HG03103 (cell line): ENCODE data around the gene DUSP6.
"Not testable (repeated sequence)": the region's sequence is repeated elsewhere in the genome, so short reads cannot be mapped to it uniquely, and the experiment has no call there.

Experiments used
- ATAC-seq: cut with Tn5 transposase; IDR thresholded peaks from one replicate; pipeline ENCODE4 v1.9.1; 2021; ENCODE audit warnings: low read depth; ENCODE audit not compliant: unreplicated experiment

DUSP6 gene

DNA sequence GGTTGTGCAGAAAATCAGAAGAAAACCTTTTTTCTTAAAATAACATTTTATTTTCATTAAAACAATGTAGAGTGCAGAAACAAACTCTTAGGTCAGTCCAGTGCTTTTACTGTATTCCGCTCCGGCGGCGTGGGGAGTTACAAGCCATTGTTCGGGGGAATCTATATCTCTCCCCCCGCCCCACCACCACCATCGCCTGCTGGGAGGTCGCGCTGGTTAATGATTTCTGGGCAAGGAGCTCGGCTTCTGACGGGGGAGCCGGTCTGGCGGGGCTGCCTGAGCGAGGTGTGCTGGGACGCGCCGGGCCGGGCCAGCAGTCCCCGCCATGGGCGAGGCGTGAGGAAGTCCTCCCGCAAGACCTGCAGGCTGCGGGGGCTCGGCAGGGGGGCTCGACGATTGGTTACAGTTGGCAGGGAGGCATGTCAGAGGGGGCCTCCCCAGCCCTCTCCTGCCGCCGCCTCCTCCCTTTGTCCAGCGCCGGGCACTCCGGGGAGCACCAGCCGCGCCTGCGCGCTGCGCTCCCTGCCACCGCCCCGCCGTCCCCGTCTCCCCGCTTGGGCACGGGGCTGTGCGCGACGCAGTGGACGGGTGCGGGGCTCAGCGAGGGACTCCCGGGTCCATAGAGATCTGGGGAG is 1.0 kb upstream of the DUSP6 start:
- ATAC-seq, result no peak

DNA sequence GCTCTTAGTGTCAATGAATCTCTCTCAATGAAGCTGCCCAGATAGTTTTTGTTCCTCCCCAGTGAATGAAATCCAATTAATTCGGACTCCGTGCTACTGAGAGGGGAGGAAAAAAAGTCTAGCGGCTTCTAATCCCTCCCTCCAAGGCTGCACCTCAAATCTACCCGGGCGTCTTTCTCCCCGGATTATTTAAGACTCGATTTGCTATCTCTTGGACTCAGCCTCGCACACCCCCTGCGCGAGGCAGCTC is 134 bp downstream of the DUSP6 start:
- ATAC-seq, result no peak

DNA sequence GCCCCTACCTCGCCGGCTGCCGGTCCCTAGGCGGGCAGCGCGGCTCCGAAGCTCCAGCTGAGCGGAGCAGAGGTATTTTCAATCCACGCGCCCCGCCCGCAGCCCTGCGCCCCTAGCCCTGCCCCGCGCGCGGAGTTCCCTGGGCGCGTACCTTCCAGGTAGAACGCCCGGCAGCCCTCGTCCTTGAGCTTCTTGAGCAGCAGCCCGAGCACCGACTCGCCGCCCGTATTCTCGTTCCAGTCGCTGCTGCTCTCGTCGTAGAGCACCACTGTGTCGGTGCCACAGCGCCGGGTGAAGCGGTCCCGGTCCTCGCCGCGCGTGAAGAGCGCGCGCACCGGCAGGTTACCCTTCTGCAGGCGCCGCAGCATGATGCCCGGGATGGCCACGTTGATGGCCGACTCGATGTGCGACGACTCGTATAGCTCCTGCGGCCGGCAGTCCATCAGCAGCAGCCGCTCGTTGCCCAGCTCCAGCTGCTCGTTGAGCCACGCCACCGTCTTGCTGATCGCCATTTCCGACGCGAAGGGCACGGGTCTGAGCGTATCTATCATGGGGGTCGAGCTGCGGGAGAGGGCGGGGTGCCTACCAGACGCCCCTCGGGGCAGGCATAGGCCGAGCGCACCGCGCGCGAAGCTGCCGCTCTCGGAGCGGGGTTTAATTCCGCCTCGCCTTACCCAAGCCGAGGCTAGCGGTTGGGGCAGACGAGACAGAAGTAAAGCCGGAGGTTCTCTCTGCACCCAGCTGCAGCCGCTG is 636 bp downstream of the DUSP6 start:
- no peak for ATAC-seq

DNA sequence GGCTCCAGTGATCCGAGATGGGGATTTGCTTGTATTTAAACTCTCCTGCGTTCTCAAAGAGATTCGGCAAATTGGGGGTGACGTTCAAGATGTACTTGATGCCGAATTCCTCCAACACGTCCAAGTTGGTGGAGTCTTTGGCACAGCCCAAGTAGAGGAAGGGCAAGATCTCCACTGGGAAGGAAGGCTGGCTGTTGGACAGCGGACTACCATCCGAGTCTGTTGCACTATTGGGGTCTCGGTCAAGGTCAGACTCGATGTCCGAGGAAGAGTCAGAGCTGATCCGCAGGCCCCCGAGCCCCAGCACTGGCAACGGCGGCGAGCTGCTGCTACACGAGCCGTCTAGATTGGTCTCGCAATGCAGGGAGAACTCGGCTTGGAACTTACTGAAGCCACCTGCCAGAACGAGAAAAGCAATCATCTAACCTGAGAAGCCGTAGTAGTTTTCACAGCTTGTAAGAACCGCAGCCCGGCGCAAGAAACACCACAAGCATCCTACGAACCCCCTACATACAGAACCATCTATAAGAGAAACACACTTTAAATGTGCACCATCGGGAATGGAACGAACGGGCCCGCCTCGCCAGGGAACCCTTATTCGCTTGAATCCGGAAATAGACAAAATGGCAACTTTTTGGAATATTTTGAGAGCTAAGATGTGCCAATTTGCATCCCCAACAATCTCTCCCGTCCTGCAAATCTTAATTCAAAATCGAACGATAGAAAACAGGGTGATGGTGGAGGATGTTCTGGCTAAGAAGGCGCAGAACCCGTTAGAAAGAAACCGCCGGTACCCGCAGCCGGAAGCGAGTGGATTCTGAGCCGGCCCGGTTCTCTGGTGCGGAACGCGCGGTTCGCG is 1.4 kb downstream of the DUSP6 start:
- ATAC-seq, result no peak

DNA sequence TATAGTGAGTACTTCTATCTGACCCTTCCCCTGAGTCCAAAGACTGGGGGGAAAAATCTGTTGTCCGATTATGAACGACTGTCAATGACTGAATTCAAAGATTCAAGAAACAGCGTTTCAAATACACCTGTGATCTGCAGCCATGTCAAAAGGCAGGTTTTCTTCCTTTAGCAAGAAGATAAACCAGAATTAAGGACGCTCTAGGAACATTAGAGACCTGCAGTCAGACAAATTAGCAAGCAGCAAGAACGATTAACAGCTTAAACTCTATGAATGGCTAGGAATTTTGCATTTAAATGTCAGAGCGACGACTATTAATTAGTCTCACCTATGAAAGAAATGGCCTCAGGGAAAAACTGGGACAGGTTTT is 2.1 kb downstream of the DUSP6 start:
- ATAC-seq, result no peak

DNA sequence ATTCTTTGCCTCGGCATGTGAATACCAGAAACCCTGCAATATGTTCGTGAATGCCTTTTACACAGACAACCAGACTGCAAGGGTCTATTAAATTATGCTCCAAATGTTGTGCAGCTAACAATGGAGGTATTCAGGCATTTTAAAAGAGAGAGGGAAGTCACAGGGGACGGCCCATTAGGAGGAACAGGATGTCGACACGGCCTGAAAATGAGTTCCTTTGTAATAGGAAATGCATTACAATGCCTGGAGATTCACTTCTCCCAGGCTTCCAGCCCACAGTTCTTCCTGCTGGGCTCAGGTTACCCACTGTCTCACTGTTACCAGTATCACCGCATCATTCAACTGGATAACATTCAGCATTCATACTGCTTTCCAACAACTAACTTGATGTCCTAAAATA is 2.5 kb downstream of the DUSP6 start:
- no peak for ATAC-seq

DNA sequence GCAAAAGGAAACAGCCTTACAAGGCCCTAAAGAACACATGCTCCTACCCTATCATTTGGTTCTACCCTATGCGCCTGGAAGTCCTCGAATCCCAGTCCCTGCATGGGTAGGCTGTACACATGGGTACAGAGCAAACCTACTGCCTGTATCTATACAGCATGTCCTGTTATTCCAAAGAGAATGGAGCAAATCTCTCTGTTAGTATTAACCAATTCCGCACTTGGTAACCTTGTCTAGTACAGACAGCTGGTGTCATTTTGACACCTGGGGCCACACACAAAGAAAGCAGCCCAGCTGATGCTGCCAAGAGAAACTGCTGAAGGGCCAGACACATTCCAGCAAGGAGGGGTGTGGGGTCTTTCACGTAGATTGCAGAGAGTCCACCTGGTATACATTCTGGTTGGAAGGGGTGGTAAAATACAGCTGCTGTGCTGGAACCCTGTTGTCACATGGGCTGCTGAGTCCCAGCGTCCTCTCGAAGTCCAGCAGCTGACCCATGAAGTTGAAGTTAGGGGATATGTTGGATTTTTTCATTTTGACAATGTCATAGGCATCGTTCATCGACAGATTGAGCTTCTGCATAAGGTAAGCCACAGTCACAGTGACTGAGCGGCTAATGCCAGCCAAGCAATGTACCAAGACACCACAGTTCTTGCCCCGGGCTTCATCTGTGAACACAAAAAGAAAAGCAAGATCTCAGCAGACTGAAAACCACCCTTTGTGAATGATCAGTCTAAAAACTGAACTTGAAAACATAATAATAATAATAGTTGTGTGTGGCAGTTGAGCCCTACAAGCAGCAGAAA is 3.2 kb downstream of the DUSP6 start:
- ATAC-seq, result no peak

DNA sequence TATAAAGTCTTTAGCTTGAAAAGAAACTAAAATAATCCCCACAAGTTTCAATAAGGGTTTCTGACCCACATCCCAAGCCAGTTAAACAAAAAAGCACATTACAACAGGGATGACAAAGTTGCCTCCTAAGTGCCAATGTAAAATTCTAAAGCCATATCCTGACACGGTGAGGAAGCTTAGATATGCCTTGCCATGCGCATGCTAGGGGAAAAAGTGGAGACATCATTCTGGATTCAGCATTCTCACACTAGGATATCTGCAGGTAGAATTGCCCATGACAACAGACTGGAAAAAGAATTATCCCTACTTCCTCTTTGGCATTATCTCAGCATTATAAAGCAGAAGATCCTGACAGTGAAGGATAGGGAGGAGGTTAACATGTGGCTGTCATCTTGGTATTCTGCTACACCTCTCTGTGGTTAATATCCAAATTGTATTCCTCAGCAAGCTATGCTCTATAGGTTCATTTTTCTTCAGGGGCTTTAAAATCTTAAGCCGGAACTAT is 4.9 kb downstream of the DUSP6 start:
- ATAC-seq, result no peak

DNA sequence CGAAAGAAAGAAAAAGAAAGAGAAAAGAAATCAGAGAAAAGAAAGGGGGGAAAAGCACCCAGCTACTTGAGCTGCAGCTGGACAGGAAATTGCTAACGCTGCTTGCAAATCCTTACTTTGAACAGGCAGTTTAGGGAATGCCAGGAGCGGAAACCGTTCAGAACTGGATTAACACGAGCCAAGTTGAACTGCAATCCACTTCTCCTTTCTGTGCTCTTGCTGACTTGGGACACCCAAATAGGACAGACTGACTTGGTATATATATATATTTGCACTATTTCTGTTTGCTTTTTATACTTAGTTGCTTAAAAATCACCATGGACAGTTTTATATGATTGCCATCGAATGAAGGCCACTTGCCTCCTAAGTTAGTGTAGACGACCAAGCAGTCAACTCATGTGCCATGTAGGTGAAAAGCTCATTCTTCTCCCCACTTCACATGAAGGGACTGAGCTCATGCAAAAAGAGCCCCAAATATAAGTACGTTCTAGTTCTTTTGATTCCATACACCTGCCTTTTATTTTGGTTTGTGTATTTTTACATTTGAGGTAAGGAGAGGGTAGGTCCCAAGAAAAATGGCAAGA is 5.5 kb downstream of the DUSP6 start:
- ATAC-seq, result no peak

DNA sequence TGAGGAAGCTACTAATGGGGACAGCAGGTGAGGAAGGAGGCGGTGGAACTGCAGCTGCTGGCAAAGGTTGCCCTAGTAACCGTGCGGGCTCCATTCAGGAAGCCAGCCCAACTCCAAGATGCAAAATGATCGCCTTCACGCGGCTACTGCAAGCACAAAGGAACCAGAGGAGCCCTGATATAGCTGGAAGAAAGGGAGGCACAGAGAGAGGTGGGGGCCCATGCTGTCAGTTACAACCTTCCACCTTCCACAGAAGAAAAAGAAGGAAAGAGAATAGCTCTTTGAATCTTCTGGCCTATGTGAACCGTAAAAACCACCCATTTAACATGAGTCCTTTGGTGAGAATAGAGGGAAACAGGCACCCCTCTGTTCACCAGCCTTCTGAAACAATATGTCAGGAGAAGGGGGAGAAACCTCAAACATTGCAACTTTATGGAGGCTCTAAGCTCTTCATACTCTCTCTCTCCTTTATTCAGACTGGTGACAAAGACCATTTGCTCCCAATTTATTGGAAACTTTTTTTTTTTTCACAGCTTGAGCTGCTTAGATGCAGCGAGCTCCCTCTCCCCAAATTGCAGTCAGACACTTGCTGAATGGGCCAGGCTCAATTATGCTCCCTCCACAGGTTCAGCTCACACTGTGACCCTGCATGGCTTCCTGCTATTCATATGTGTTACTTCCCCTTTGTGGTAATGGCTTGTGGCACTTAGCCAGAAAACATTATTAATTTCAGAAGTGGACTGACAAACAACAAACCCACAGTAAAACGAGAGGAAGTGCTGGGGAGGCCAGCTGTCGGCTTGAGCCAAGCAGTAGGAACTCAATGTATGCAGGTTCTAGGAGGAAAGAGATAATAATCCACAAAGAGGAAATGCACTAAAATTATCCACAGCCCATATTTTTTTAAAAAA is 6.2 kb downstream of the DUSP6 start:
- ATAC-seq, result peak; percentile 98

DNA sequence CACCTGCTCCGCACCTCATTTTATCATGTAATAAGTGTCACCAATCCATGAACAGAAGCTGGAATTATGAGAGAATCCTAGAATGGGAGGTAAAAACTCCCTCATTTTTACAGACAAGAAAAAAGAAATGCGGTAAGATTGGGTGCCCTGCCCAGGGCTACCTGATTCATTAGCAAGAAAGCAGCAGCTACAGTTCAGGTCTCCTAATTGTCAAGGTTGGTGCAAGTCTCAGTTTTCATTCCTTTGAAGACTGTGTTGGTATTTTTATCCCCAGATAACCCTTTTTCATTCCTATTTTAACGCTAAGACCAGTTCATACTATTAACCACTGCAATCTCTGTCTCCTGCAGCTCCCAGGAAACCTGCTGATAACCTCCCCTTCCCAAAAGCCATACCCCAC is 6.9 kb downstream of the DUSP6 start:
- no peak for ATAC-seq

DNA sequence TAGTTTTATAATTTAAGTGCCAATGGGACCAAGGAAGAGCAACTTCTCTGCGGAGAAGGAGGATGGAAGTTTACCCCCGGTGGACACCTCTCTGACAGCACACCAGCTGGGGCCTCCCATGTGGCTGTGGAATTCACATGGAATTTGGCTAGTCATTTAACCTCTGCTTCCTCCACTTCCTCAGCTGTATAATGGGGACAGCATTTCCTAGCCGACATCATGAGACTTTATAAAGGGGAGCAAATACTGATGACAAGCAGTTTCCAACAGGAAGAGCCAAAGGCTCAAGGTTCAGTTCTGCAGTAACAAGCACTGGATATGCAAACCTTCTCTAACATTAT is 7.5 kb downstream of the DUSP6 start:
- ATAC-seq, result no peak

DNA sequence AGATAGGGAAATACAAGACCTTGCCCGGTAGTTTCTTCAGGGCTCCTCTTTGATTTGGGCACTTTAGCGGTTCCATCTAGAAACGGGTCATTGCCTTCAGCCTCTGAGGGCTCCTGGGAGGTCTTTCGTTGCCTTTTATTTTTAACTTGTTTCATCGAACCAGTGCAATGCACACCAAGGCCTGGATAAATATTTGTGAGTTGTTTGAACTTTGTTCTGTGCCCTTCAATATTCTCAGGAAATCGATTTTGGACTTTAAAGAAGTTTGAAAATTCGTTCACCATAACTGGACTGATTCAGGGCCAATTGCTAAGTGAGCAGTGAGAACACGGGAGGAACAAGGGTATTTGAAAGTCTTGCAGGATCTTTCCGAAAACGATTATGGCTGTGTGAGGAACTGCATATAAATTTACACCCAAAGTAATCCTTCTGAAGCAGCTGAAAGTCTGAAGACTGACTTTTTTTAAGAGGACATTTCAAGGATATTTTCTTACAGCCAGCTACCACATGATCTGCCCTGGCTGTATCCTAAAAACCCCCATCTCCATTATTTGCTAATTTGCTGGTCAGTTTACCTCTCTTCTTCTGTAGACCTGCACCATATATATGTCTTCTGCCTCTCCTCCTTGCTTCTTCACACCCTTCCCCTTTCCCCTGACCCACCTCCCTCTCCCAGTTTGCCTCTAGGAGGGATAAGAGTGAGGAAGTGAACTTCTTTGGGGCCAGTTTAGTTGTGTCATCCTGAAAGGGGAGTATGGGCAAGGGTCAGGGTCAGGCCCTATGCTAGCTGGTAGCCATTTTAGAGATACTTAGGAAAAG is 8.0 kb downstream of the DUSP6 start:
- no peak for ATAC-seq

DNA sequence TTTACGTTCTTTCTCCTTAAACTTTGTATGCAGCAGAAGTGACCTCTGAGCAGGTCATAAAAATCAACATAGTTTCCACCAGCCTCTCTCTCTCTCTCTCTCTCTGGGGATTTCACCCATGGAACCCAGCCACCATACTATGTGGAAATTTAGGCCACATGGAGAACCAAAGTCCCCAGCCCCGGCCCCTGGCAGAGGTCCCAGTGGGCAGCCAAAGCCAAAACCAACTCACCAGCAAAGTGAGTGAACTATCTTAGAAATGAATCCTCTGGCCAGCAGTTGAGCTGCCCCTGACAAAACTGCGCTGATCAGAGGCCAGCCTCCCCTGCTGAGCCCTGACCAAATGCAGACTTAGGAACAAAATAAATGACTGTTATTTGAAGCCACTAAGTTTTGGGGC is 9.2 kb downstream of the DUSP6 start:
- no peak for ATAC-seq

DNA sequence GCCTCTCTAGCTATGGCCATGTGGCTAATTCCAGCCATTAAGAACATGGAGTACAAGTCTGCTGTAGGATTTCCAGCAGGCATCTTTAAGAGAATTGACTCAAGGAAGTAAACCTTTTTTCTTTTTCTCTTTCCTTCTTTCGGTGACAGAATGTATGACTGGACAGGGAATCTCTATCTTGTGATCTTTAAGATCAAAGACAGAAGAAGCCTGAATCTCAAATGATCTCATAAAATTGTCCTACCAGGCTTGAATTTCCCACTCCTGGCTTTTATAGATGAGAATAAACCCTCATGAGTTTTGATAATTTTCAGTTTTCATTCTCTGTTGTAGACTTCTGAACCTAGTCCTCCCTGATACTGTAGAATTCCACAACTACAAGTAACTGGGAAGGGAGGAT is 11.4 kb downstream of the DUSP6 start:
- ATAC-seq, result no peak

DNA sequence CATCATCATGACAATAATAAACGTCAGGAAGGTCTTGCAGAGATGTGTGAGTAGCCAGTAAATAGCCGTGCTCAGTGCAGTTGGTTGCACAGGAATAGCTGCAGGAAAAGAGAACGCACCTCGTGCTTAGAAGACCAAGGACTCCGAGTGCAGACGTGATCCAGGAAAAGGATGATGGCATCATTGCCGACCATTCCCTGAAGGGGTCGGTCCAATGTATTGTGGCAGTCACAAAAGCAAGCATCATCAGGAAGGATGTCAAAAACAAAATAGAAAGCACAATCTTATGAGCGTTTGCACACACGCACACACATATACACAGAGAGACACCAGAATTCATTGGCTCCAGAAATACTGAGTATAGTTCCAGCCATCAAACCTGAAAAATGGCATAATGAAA is 12.8 kb downstream of the DUSP6 start:
- no peak for ATAC-seq

DNA sequence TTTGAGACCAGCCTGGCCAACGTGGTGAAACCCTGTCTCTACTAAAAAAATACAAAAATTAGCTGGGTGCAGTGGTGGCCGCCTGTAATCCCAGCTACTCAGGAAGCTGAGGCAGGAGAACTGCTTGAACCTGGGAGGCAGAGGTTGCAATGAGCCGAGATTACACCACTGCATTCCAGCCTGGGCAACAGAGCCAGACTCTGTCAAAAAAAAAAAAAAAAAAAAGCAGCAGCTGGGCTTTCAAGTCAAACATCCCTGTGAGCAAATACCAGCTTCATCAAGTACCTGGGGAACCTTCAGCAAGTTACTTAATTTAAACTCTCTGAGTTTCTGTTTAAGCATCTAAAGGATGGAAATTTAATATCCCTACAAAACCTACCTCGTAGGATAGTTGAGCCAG is 15.2 kb downstream of the DUSP6 start:
- ATAC-seq, result not testable (repeated sequence)

DNA sequence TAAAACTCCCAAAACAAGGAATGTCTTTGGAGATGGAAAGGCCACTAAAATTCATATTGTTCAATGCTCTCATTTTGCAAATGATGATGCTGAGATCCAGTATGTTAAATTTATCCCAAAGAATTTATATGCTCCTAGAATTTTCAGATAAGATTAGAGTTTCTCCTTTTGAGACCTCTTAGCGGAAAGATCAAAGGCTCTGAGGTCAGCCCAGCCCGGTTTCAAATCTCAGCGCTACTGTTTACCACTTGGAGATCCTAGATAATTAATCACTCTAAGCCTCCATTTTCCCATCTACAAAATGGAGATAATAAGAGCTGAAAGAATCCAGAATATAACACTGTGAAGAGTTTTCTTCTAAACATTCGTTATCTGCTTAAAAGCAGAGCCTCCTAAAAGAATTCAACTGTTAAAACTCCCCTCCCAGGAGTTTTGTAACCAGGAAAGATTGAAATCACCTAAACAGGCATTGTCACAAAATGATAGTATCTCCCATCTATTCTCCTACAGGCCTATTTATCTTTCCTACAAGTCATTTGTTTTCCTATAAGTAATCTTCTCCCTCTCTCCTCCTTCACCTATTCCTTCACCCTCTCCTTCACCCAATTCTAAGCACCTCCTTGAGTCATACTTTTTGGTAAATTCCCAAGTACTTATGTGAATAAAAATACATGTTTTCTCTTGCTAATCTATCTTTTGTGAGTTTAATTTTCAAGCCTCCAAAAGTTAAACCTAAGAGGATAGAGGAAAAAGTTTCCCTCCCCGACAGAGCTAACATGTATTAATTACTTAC is 16.7 kb downstream of the DUSP6 start:
- no peak for ATAC-seq
